ENCODE data around the gene TAGLN2.

- no peak for TF ChIP-seq EP300 (IDR thresholded peaks at IDR 0.05; ENCODE audit: low read depth)
- no peak for TF ChIP-seq CTCF (IDR thresholded peaks at IDR 0.05)
- TF ChIP-seq POLR2A (IDR thresholded peaks at IDR 0.05) = no peak
- no peak for TF ChIP-seq POLR2AphosphoS5 (IDR thresholded peaks at IDR 0.05)
These were observed 8.0 kb upstream of the TAGLN2 start for GRCh38 chr1:159933347-159933746.

Measured in transverse colon (tissue), 4 donors.